BE2C (cell line): ENCODE data around the gene C20orf204.

ENCODE experiments used
- DNase-seq: peaks from one replicate; pipeline ENCODE4 v3.0.0-alpha.2; 2020
- H3K27me3 ChIP-seq: fragments of 250-450 bp; sonication (Bioruptor Pico); 2 replicates; pipeline ENCODE4 v1.5.1; 2020; ENCODE audit warnings: mild to moderate bottlenecking
- H3K36me3 ChIP-seq: fragments of 250-450 bp; sonication (Bioruptor Pico); 2 replicates; pipeline ENCODE4 v1.5.1; 2020; ENCODE audit warnings: mild to moderate bottlenecking
- H3K4me1 ChIP-seq: fragments of 250-450 bp; sonication (Bioruptor Pico); 2 replicates; pipeline ENCODE4 v1.5.1; 2020
- H3K4me3 ChIP-seq: 2 replicates; pipeline ENCODE4 v1.5.1; 2011; ENCODE audit warnings: low read depth, low read length
- H3K9me3 ChIP-seq: fragments of 250-450 bp; sonication (Bioruptor Pico); 2 replicates; pipeline ENCODE4 v1.5.1; 2020
- TF ChIP-seq, protein P1 (sequence below): IDR thresholded peaks from 2 replicates; pipeline ENCODE4 v1.5.1; 2012; ENCODE audit warnings: mild to moderate bottlenecking, low read depth, low read length

The C20orf204 gene

DNA sequence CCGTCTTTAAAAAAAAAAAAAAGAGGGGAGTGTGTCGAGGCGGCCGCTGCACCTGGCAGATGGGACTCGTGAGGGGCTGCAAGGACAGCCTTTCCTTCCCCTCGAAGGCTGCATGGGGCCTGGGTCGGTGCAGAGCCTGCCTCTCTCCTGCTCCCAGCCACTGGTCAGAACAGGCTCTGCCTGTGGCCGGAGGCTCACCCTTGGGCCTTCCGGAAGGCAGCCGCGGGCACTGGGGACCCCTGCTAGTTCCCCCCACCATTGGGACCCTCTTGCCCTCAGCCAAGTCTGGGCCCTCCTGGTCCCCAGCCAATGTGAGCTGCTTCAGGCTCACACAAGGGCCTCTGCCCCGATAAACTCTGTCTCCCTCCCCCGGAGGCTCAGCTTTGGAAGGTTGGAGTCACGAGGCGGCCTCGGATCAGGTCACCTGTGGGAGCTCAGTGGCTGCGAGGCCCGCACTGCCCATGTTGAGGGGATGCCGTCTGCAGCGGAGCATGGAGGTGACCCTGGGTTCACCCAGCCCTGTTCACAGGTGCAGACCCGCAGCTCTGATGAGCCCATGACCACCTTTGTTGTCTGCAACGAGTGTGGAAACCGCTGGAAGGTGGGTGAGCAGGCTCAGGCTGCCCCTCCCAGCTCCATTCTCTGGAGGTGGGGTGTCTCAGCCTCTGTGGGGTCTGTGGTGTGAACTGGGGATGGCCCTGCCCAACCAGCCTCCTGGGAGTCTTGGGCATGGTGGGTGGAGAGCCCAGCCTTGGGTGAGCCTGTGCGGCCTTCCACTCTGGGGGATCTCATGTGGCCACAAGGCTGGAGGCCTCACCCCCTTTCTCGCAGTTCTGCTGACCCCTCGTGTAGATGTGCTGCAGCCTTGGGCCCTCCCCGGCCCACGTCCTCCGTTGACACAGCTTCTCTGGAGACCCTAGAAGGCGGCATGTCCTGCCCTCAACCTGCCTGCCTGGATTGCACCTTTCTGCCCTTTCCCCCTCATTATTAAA lies 35.7 kb downstream of the C20orf204 start:
- no peaks in the 10 kb centered on the region; the same call in 1 of the 2 replicates for H3K36me3 ChIP-seq
- TF ChIP-seq, protein P1, sequence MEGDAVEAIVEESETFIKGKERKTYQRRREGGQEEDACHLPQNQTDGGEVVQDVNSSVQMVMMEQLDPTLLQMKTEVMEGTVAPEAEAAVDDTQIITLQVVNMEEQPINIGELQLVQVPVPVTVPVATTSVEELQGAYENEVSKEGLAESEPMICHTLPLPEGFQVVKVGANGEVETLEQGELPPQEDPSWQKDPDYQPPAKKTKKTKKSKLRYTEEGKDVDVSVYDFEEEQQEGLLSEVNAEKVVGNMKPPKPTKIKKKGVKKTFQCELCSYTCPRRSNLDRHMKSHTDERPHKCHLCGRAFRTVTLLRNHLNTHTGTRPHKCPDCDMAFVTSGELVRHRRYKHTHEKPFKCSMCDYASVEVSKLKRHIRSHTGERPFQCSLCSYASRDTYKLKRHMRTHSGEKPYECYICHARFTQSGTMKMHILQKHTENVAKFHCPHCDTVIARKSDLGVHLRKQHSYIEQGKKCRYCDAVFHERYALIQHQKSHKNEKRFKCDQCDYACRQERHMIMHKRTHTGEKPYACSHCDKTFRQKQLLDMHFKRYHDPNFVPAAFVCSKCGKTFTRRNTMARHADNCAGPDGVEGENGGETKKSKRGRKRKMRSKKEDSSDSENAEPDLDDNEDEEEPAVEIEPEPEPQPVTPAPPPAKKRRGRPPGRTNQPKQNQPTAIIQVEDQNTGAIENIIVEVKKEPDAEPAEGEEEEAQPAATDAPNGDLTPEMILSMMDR, result no peak
- no peak overlapping the region for H3K4me3 ChIP-seq
- no peaks in the 10 kb centered on the region for H3K27me3 ChIP-seq
- DNase-seq, result no peak
- H3K9me3 ChIP-seq, result no peaks in the 10 kb centered on the region
- 0 out of 2 replicates have a peak, but pooled peaks cover 3% of the 10 kb centered on the region for H3K4me1 ChIP-seq

DNA sequence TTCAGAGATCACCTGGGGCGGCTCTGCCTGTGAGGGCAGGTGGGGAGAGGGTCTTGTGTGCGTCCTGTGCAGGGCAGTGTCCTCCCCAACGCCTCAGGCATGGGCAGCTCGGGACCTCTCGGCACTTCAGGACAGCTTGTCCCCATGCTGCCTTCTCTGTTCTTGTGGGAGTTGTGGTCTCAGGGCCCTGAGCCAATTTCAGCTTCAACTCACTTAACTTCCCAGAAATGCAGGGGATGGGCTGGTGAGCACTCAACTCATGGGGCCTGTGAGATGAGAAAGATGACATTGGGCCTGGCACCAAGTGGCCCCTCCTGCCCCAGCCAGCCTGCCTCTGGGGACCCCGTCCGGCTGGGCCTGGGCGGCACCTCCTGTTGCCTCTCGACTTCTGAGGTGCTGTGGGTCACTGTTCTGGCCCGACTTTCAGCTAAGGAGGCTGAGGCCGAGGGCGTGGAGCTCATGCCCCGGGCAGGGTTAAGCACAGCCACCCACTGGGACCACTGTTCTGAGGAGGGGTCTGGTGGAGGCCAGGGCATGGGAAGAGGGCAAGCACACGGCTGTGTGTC lies 36.6 kb downstream of the C20orf204 start:
- H3K9me3 ChIP-seq, result no peaks in the 10 kb centered on the region
- H3K4me1 ChIP-seq, result 0 out of 2 replicates have a peak, but pooled peaks cover 3% of the 10 kb centered on the region
- no peaks in the 10 kb centered on the region for H3K27me3 ChIP-seq
- no peak overlapping the region for H3K4me3 ChIP-seq
- TF ChIP-seq, protein P1, result no peak
- H3K36me3 ChIP-seq, result no peaks in the 10 kb centered on the region; the same call in 1 of the 2 replicates
- no peak for DNase-seq

DNA sequence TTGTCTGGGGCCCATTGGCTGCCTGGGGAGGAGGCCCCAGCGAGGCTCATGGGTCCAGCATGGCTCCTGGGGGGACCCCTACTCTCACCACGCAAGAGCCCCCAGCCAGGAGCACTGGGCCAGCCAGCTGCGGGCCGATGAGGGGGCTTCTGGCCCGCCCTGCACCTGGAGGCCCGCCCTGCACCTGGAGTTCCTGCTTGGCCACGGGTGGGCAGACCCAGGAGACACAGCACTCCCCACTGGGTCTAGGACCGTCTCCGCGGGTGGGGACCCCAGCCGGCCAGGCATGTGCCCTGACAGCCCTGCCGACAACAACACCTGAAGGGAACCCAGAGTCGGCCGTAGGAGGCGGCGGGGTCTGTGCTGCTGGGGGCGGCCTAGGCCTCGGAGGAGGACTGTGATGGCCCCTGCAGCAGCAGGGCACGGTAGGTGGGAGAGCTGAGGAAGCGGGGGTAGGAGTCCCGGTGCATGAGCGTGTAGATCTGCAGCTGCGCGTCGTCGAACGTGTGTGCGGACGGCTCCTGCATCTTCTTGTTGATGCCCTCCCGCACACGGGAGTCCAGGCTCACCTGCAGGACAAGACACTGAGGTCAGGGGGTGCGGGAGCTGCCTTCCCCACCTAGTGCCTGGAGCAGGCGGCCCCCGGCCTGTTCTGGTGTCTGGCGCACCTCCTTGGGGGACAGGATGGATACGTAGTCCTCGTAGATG lies 37.6 kb downstream of the C20orf204 start:
- TF ChIP-seq, protein P1, result no peak
- H3K4me3 ChIP-seq, result no peak overlapping the region
- no peaks in the 10 kb centered on the region for H3K9me3 ChIP-seq
- H3K27me3 ChIP-seq, result no peaks in the 10 kb centered on the region
- no peaks in the 10 kb centered on the region; the same call in 1 of the 2 replicates for H3K36me3 ChIP-seq
- no peak for DNase-seq
- 0 out of 2 replicates have a peak, but pooled peaks cover 3% of the 10 kb centered on the region for H3K4me1 ChIP-seq

DNA sequence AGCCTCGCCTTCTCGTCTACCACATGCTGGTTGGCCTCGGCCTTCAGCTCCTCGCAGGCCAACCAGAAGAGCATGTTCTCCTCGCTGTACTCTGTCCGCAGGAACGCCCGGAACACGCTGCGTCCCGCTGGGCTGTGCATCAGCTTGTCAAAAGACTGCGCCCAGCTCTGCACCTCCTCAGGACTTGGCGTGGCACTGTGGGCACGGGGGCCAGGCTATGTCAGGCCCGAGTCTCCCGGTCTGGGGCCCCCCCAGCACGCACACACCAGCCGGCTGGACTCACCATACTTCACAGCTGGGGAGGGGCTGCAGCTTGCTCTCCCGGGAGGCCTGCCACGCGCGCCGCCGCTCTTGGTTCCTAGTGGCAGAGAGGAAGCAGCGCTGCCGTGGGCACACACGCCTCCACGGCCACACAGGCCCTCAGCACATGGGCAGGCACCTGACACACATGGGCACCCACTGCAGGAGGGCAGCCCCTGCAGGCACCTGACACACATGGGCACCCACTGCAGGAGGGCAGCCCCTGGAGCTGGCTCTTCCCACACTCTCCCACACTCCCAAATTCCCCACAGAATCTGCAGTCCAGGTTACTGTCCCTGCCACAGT lies 38.3 kb downstream of the C20orf204 start:
- no peaks in the 10 kb centered on the region for H3K27me3 ChIP-seq
- no peak overlapping the region for H3K4me3 ChIP-seq
- TF ChIP-seq, protein P1, result no peak
- 0 out of 2 replicates have a peak, but pooled peaks cover 3% of the 10 kb centered on the region for H3K4me1 ChIP-seq
- H3K36me3 ChIP-seq, result no peaks in the 10 kb centered on the region; the same call in 1 of the 2 replicates
- no peak for DNase-seq
- H3K9me3 ChIP-seq, result no peaks in the 10 kb centered on the region

DNA sequence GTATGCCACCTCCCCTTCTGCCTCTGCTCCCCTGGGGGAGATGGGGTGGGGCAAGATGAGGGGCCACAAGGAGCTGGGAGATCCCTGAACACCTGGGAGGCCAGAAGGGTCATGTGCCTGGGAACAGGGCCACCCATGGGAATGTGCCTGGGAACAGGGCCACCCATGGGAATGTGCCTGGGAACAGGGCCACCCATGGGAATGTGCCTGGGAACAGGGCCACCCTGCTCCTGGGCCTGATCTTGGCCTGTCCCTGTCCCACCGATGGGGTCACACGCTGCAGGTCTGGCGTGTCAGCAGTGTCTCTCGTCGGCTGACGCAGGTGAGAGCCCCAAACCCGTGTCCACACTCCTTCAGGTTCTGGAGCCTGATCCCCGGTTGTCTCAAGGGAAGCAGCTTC lies 39.0 kb downstream of the C20orf204 start:
- H3K36me3 ChIP-seq, result no peaks in the 10 kb centered on the region; the same call in 1 of the 2 replicates
- no peaks in the 10 kb centered on the region for H3K4me1 ChIP-seq
- no peaks in the 10 kb centered on the region for H3K9me3 ChIP-seq
- H3K27me3 ChIP-seq, result no peaks in the 10 kb centered on the region
- no peak overlapping the region for H3K4me3 ChIP-seq
- DNase-seq, result no peak
- TF ChIP-seq, protein P1, result no peak
